Measurements from ENCODE around the gene ZNF814.
"Not testable (repeated sequence)": the region's sequence is repeated elsewhere in the genome, so short reads cannot be mapped to it uniquely, and the experiment has no call there.

DNA sequence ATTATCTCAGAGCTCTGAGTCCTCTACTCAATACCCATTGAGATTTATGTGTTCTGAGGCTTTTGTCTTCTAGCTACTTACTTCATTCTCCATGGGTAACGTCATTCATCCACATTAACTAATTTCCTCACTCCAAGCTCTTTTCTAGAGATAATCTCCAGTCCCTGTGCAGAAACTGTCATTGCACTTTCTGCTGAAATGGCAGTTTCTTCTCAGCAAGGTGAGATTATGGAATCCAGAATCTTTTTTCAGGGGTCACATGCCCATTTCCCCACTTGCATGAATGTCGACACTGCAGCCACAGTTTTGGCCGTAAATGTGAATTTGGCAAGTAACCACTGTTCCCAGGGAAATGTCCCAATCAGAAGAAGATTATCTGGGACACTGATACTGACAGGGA lies 26.5 kb downstream of the ZNF814 start:
- not testable (repeated sequence) for TF ChIP-seq POLR2AphosphoS5 (IDR thresholded peaks at IDR 0.05; ENCODE audit: borderline replicate concordance, low read depth, low read length); EZH2 (IDR thresholded peaks at IDR 0.05)
